ENCODE measurements around the gene BEST2.

Gene BEST2

GRCh38 chr19:12783291-12783848 lies 31.8 kb downstream of the BEST2 start:
- H3K27ac ChIP-seq (replicated peaks; ENCODE audit: low read length) = no peak overlapping the region

GRCh38 chr19:12783849-12784393 lies 32.3 kb downstream of the BEST2 start:
- Histone ChIP-seq H3K4ac (ENCODE audit: low read length) (no peak overlapping the region), H2AFZ (ENCODE audit: low read length) (no peak overlapping the region), H4K8ac (ENCODE audit: low read depth, low read length) (no peak overlapping the region), H4K91ac (ENCODE audit: low read depth, low read length, poor library complexity) (no peak overlapping the region), H3K79me1 (ENCODE audit: low read depth, low read length) (no peaks in the 10 kb centered on the region), H3K9me3 (replicated peaks in 1 of 2; ENCODE audit: control insufficient read depth in 2 of 2, insufficient read depth in 1 of 2, low read depth in 1 of 2, low read length in 2 of 2) (no peaks in the 10 kb centered on the region), H3K4me2 (ENCODE audit: insufficient read depth, low read length, poor library complexity, severe bottlenecking) (no peak overlapping the region), H3K23ac (ENCODE audit: low read depth, low read length, poor library complexity) (no peak overlapping the region), H3K4me1 (ENCODE audit: control insufficient read depth in 2 of 2, insufficient read depth in 1 of 2, low read depth in 1 of 2, low read length in 2 of 2) (peaks cover 19 to 54% of the 10 kb centered on the region in 2 donors), H3K27ac (replicated peaks; ENCODE audit: low read length) (no peak overlapping the region), H3K4me3 (ENCODE audit: low read length in 2 of 2) (peak overlapping the region in 1 of 2 donors; percentile 46), H2BK15ac (ENCODE audit: low read length) (peak overlapping the region; percentile 26), H3K14ac (ENCODE audit: low read length) (no peak overlapping the region), H3K18ac (ENCODE audit: low read length) (peak overlapping the region; percentile 23), H2AK5ac (ENCODE audit: low read depth, low read length) (peak overlapping the region; percentile 20), H3K36me3 (replicated peaks in 1 of 2; ENCODE audit: control insufficient read depth in 2 of 2, insufficient read depth in 2 of 2, low read length in 2 of 2) (no peaks in the 10 kb centered on the region), H2BK12ac (ENCODE audit: low read length) (no peak overlapping the region), H3K9ac (ENCODE audit: low read depth, low read length, poor library complexity) (peak overlapping the region; percentile 56), H3K27me3 (ENCODE audit: control insufficient read depth in 3 of 3, insufficient read depth in 3 of 3, low read depth in 1 of 3, low read length in 3 of 3) (no peaks in the 10 kb centered on the region), H2BK120ac (ENCODE audit: low read depth, low read length) (no peak overlapping the region), H2BK5ac (ENCODE audit: low read length) (peak overlapping the region; percentile 96)
- no CpG with 5 or more reads among the region's 19 CpGs for WGBS, 2 donors (ENCODE audit: extremely low coverage in 2 of 2, insufficient read length in 2 of 2, insufficient replicate concordance in 1 of 2)
- DNase-seq (ENCODE audit: low spot score) = no peak

More at GRCh38 chr19:12783291-12783848, 31.8 kb downstream of the BEST2 start:
- Histone ChIP-seq H3K4me1 (ENCODE audit: control insufficient read depth in 2 of 2, insufficient read depth in 1 of 2, low read depth in 1 of 2, low read length in 2 of 2) (peaks cover 21 to 54% of the 10 kb centered on the region in 2 donors), H3K23ac (ENCODE audit: low read depth, low read length, poor library complexity) (no peak overlapping the region), H2BK15ac (ENCODE audit: low read length) (peak overlapping the region; percentile 90), H3K79me1 (ENCODE audit: low read depth, low read length) (no peaks in the 10 kb centered on the region), H2AFZ (ENCODE audit: low read length) (peak overlapping the region; percentile 84), H4K8ac (ENCODE audit: low read depth, low read length) (no peak overlapping the region), H3K14ac (ENCODE audit: low read length) (peak overlapping the region; percentile 95), H3K4me3 (ENCODE audit: low read length in 2 of 2) (peak overlapping the region; percentile 21 to 46), H2BK120ac (ENCODE audit: low read depth, low read length) (peak overlapping the region; percentile 78), H2BK12ac (ENCODE audit: low read length) (peak overlapping the region; percentile 33), H4K91ac (ENCODE audit: low read depth, low read length, poor library complexity) (no peak overlapping the region), H3K27me3 (ENCODE audit: control insufficient read depth in 3 of 3, insufficient read depth in 3 of 3, low read depth in 1 of 3, low read length in 3 of 3) (peaks cover 0 to under 1% (median 0%) of the 10 kb centered on the region in 3 experiments), H3K4me2 (ENCODE audit: insufficient read depth, low read length, poor library complexity, severe bottlenecking) (peak overlapping the region; percentile 94), H3K9ac (ENCODE audit: low read depth, low read length, poor library complexity) (peak overlapping the region; percentile 94), H3K4ac (ENCODE audit: low read length) (no peak overlapping the region), H3K36me3 (replicated peaks in 1 of 2; ENCODE audit: control insufficient read depth in 2 of 2, insufficient read depth in 2 of 2, low read length in 2 of 2) (no peaks in the 10 kb centered on the region), H3K18ac (ENCODE audit: low read length) (peak overlapping the region; percentile 99), H2AK5ac (ENCODE audit: low read depth, low read length) (peak overlapping the region; percentile 99), H2BK5ac (ENCODE audit: low read length) (peak overlapping the region; percentile 96), H3K9me3 (replicated peaks in 1 of 2; ENCODE audit: control insufficient read depth in 2 of 2, insufficient read depth in 1 of 2, low read depth in 1 of 2, low read length in 2 of 2) (peaks cover 0 to under 1% of the 10 kb centered on the region in 2 donors)
- no peak for DNase-seq (ENCODE audit: low spot score)
- no CpG with 5 or more reads among the region's 16 CpGs for WGBS, 2 donors (ENCODE audit: extremely low coverage in 2 of 2, insufficient read length in 2 of 2, insufficient replicate concordance in 1 of 2)

- H3K4ac ChIP-seq (ENCODE audit: low read length) = no peak overlapping the region
Measured at GRCh38 chr19:12784394-12784870, 32.8 kb downstream of the BEST2 start.

GRCh38 chr19:12784871-12785430 lies 33.4 kb downstream of the BEST2 start:
- H3K27ac ChIP-seq (replicated peaks; ENCODE audit: low read length) = no peak overlapping the region

More at GRCh38 chr19:12784394-12784870, 32.8 kb downstream of the BEST2 start:
- Histone ChIP-seq H3K18ac (ENCODE audit: low read length) (peak overlapping the region; percentile 9), H3K9ac (ENCODE audit: low read depth, low read length, poor library complexity) (peak overlapping the region; percentile 56), H3K4me2 (ENCODE audit: insufficient read depth, low read length, poor library complexity, severe bottlenecking) (no peak overlapping the region), H2AFZ (ENCODE audit: low read length) (no peak overlapping the region), H3K9me3 (replicated peaks in 1 of 2; ENCODE audit: control insufficient read depth in 2 of 2, insufficient read depth in 1 of 2, low read depth in 1 of 2, low read length in 2 of 2) (no peaks in the 10 kb centered on the region), H2BK120ac (ENCODE audit: low read depth, low read length) (no peak overlapping the region), H3K4me1 (ENCODE audit: control insufficient read depth in 2 of 2, insufficient read depth in 1 of 2, low read depth in 1 of 2, low read length in 2 of 2) (peaks cover 21 to 53% of the 10 kb centered on the region in 2 donors), H3K36me3 (replicated peaks in 1 of 2; ENCODE audit: control insufficient read depth in 2 of 2, insufficient read depth in 2 of 2, low read length in 2 of 2) (no peaks in the 10 kb centered on the region), H2BK15ac (ENCODE audit: low read length) (no peak overlapping the region), H3K23ac (ENCODE audit: low read depth, low read length, poor library complexity) (no peak overlapping the region), H2AK5ac (ENCODE audit: low read depth, low read length) (peak overlapping the region; percentile 20), H4K91ac (ENCODE audit: low read depth, low read length, poor library complexity) (no peak overlapping the region), H3K27ac (replicated peaks; ENCODE audit: low read length) (no peak overlapping the region), H4K8ac (ENCODE audit: low read depth, low read length) (no peak overlapping the region), H3K4me3 (ENCODE audit: low read length in 2 of 2) (no peak overlapping the region), H3K79me1 (ENCODE audit: low read depth, low read length) (no peaks in the 10 kb centered on the region), H2BK5ac (ENCODE audit: low read length) (peak overlapping the region; percentile 96), H2BK12ac (ENCODE audit: low read length) (no peak overlapping the region), H3K14ac (ENCODE audit: low read length) (no peak overlapping the region), H3K27me3 (ENCODE audit: control insufficient read depth in 3 of 3, insufficient read depth in 3 of 3, low read depth in 1 of 3, low read length in 3 of 3) (no peaks in the 10 kb centered on the region)
- no CpG with 5 or more reads among the region's 10 CpGs for WGBS, 2 donors (ENCODE audit: extremely low coverage in 2 of 2, insufficient read length in 2 of 2, insufficient replicate concordance in 1 of 2)
- DNase-seq (ENCODE audit: low spot score) = no peak

More at GRCh38 chr19:12784871-12785430, 33.4 kb downstream of the BEST2 start:
- no peak overlapping the region for H2BK120ac ChIP-seq (ENCODE audit: low read depth, low read length)
- no peak overlapping the region for H3K23ac ChIP-seq (ENCODE audit: low read depth, low read length, poor library complexity)
- no peak overlapping the region for H2BK5ac ChIP-seq (ENCODE audit: low read length)
- no CpG with 5 or more reads among the region's 5 CpGs for WGBS, 2 donors (ENCODE audit: extremely low coverage in 2 of 2, insufficient read length in 2 of 2, insufficient replicate concordance in 1 of 2)
- no peaks in the 10 kb centered on the region for H3K36me3 ChIP-seq (replicated peaks in 1 of 2; ENCODE audit: control insufficient read depth in 2 of 2, insufficient read depth in 2 of 2, low read length in 2 of 2)
- no peak overlapping the region for H3K4ac ChIP-seq (ENCODE audit: low read length)
- H4K91ac ChIP-seq (ENCODE audit: low read depth, low read length, poor library complexity) = no peak overlapping the region
- no peak overlapping the region for H3K14ac ChIP-seq (ENCODE audit: low read length)
- H3K18ac ChIP-seq (ENCODE audit: low read length) = no peak overlapping the region
- H3K9ac ChIP-seq (ENCODE audit: low read depth, low read length, poor library complexity) = no peak overlapping the region
- no peak overlapping the region for H3K4me3 ChIP-seq (ENCODE audit: low read length in 2 of 2)
- no peak overlapping the region for H2BK15ac ChIP-seq (ENCODE audit: low read length)
- H2AFZ ChIP-seq (ENCODE audit: low read length) = no peak overlapping the region
- H3K9me3 ChIP-seq (replicated peaks in 1 of 2; ENCODE audit: control insufficient read depth in 2 of 2, insufficient read depth in 1 of 2, low read depth in 1 of 2, low read length in 2 of 2) = no peaks in the 10 kb centered on the region
- no peak overlapping the region for H2AK5ac ChIP-seq (ENCODE audit: low read depth, low read length)
- H3K4me1 ChIP-seq (ENCODE audit: control insufficient read depth in 2 of 2, insufficient read depth in 1 of 2, low read depth in 1 of 2, low read length in 2 of 2) = peaks cover 21 to 52% of the 10 kb centered on the region in 2 donors
- no peaks in the 10 kb centered on the region for H3K27me3 ChIP-seq (ENCODE audit: control insufficient read depth in 3 of 3, insufficient read depth in 3 of 3, low read depth in 1 of 3, low read length in 3 of 3)
- no peak for DNase-seq (ENCODE audit: low spot score)
- no peaks in the 10 kb centered on the region for H3K79me1 ChIP-seq (ENCODE audit: low read depth, low read length)
- no peak overlapping the region for H4K8ac ChIP-seq (ENCODE audit: low read depth, low read length)
- no peak overlapping the region for H2BK12ac ChIP-seq (ENCODE audit: low read length)
- H3K4me2 ChIP-seq (ENCODE audit: insufficient read depth, low read length, poor library complexity, severe bottlenecking) = no peak overlapping the region
